GM18907 (cell line): ENCODE measurements around the gene RSRC2.

Experiments used
- ATAC-seq: cut with Tn5 transposase; IDR thresholded peaks from one replicate; pipeline ENCODE4 v1.9.1; 2021; ENCODE audit warnings: mild to moderate bottlenecking, moderate library complexity; ENCODE audit not compliant: unreplicated experiment

RSRC2 gene

DNA sequence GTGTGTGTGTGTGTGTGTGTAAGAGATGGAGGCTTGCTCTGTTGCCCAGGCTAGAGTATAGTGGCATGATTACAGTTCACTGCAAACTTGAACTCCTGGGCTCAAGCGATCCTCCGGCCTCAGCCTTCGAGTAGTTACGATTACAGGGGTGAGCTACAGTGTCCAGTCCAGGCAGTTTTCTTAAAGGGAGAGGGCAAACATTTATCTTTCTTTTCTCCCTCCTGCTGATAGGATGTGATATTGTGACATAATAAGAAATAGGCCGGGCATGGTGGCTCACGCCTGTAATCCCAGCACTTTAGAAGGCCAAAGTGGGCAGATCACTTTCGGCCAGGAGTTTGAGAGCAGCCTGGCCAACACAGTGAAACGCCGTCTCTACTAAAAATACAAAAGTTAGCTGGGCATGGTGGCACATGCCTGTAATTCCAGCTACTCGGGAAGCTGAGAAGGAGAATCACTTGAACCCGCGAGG is 72.5 kb downstream of the RSRC2 start:
- no peak for ATAC-seq
